DND-41 (cell line): ENCODE data around the gene IFT88.
"Not testable (repeated sequence)": the region's sequence is repeated elsewhere in the genome, so short reads cannot be mapped to it uniquely, and the experiment has no call there.

Experiments used
- ATAC-seq: fragments of 200-7000 bp; cut with Tn5 transposase; 3 replicates; pipeline ENCODE4 v1.9.1; 2021; ENCODE audit warnings: low read depth; ENCODE audit not compliant: insufficient read depth
- DNase-seq: peaks from one replicate; pipeline ENCODE4 v3.0.0-alpha.2; 2020
- H2AFZ ChIP-seq: 2 replicates; pipeline ENCODE4 v1.6.0; 2012; ENCODE audit warnings: low read depth, low read length
- H3K27ac ChIP-seq: 2 replicates; pipeline ENCODE4 v1.5.1; 2012; ENCODE audit warnings: low read length, inconsistent platforms
- H3K27me3 ChIP-seq: fragments of 200-600 bp; sonication (generic); 2 replicates; pipeline ENCODE4 v1.6.0; 2012; ENCODE audit warnings: low read length, mild to moderate bottlenecking, inconsistent platforms; ENCODE audit not compliant: insufficient read depth, poor library complexity
- H3K36me3 ChIP-seq: 2 replicates; pipeline ENCODE4 v1.5.1; 2012; ENCODE audit warnings: low read length, inconsistent platforms; ENCODE audit not compliant: insufficient read depth
- H3K4me1 ChIP-seq: 2 replicates; pipeline ENCODE4 v1.5.1; 2012; ENCODE audit warnings: mild to moderate bottlenecking, low read length; ENCODE audit not compliant: insufficient read depth
- H3K4me2 ChIP-seq: 2 replicates; pipeline ENCODE4 v1.6.0; 2012; ENCODE audit warnings: mild to moderate bottlenecking, moderate library complexity, low read length, inconsistent platforms; ENCODE audit not compliant: insufficient read depth
- H3K4me3 ChIP-seq, 2 experiments: fragments of 200-600 bp in 1 of 2; shearing (Covaris generic) in 1 of 2; 2 replicates each; pipeline ENCODE4 v1.5.1; 2012 to 2016; ENCODE audit warnings: inconsistent platforms in 2 of 2, low read length in 2 of 2, mild to moderate bottlenecking in 2 of 2, low read depth in 1 of 2, moderate library complexity in 1 of 2
- H3K79me2 ChIP-seq: 2 replicates; pipeline ENCODE4 v1.6.0; 2012; ENCODE audit warnings: low read length, inconsistent platforms; ENCODE audit not compliant: insufficient read depth
- H3K9ac ChIP-seq: 2 replicates; pipeline ENCODE4 v1.6.0; 2012; ENCODE audit warnings: low read depth, mild to moderate bottlenecking, inconsistent platforms, low read length, moderate library complexity
- H3K9me3 ChIP-seq: 2 replicates; pipeline ENCODE4 v1.5.1; 2012; ENCODE audit warnings: low read length, moderate library complexity, mild to moderate bottlenecking, inconsistent platforms; ENCODE audit not compliant: insufficient read depth, severe bottlenecking
- H4K20me1 ChIP-seq: 2 replicates; pipeline ENCODE4 v1.6.0; 2012; ENCODE audit warnings: low read length; ENCODE audit not compliant: insufficient read depth
- EZH2 ChIP-seq: IDR thresholded peaks from 3 replicates; pipeline ENCODE4 v1.6.1; 2012; ENCODE audit warnings: borderline replicate concordance, low read depth, mild to moderate bottlenecking, moderate library complexity, low read length, inconsistent platforms; ENCODE audit not compliant: severe bottlenecking
- TF ChIP-seq, protein P1 (sequence below): IDR thresholded peaks from 2 replicates; pipeline ENCODE4 v1.5.1; 2012; ENCODE audit warnings: borderline replicate concordance, low read length, moderate library complexity, mild to moderate bottlenecking; ENCODE audit not compliant: poor library complexity, severe bottlenecking; ENCODE audit errors: extremely low read depth

Gene IFT88

GRCh38 chr13:20676213-20676612 is 109.3 kb downstream of the IFT88 start:
- Histone ChIP-seq H3K4me3 (no peak overlapping the region), H3K9ac (no peak overlapping the region), H3K4me2 (no peak overlapping the region), H3K27ac (no peak overlapping the region), H2AFZ (no peak overlapping the region), H3K79me2 (no peaks in the 10 kb centered on the region), H3K4me1 (no peaks in the 10 kb centered on the region), H3K9me3 (no peaks in the 10 kb centered on the region), H3K27me3 (no peaks in the 10 kb centered on the region), H3K36me3 (peaks cover 2% of the 10 kb centered on the region; the same call in 1 of the 2 replicates), H4K20me1 (no peaks in the 10 kb centered on the region)
- ATAC-seq (no peak), DNase-seq (no peak)
- no peak for TF ChIP-seq EZH2
- TF ChIP-seq, protein P1, sequence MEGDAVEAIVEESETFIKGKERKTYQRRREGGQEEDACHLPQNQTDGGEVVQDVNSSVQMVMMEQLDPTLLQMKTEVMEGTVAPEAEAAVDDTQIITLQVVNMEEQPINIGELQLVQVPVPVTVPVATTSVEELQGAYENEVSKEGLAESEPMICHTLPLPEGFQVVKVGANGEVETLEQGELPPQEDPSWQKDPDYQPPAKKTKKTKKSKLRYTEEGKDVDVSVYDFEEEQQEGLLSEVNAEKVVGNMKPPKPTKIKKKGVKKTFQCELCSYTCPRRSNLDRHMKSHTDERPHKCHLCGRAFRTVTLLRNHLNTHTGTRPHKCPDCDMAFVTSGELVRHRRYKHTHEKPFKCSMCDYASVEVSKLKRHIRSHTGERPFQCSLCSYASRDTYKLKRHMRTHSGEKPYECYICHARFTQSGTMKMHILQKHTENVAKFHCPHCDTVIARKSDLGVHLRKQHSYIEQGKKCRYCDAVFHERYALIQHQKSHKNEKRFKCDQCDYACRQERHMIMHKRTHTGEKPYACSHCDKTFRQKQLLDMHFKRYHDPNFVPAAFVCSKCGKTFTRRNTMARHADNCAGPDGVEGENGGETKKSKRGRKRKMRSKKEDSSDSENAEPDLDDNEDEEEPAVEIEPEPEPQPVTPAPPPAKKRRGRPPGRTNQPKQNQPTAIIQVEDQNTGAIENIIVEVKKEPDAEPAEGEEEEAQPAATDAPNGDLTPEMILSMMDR: no peak

- H3K4me1 ChIP-seq, H3K9me3 ChIP-seq, H3K27me3 ChIP-seq, H2AFZ ChIP-seq, H3K79me2 ChIP-seq, H3K9ac ChIP-seq, H3K4me2 ChIP-seq, H3K27ac ChIP-seq, H3K36me3 ChIP-seq, DNase-seq, H3K4me3 ChIP-seq, ATAC-seq, H4K20me1 ChIP-seq: not testable (repeated sequence)
Measured at GRCh38 chr13:20678606-20679005, 111.6 kb downstream of the IFT88 start.

DNA sequence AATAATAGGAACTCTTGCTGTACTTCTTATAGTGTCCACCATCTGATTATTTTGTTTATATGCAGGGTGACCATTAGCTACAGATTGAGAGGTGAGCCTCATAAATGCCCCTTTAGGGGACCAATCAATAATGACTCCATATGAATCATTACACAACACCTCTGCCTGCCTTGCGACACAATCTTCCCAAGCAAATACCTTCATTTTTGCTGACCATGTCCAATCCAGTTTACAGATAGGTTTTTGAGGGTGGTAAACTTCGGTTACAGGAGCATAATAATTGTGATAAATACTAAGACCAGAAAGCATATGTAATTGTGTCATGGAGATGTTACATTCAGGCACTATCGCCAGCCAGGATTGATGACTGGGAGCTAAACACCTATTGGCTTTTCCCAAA is 112.9 kb downstream of the IFT88 start:
- no peaks in the 10 kb centered on the region for H3K36me3 ChIP-seq
- no peak for DNase-seq
- H4K20me1 ChIP-seq: no peaks in the 10 kb centered on the region
- no peak overlapping the region for H3K4me3 ChIP-seq
- no peak for ATAC-seq
- H3K4me2 ChIP-seq: no peak overlapping the region
- H3K79me2 ChIP-seq: no peaks in the 10 kb centered on the region
- no peaks in the 10 kb centered on the region for H3K27me3 ChIP-seq
- H3K9ac ChIP-seq: no peak overlapping the region
- H3K4me1 ChIP-seq: no peaks in the 10 kb centered on the region
- no peaks in the 10 kb centered on the region for H3K9me3 ChIP-seq
- H3K27ac ChIP-seq: no peak overlapping the region
- no peak for TF ChIP-seq EZH2
- TF ChIP-seq, protein P1: no peak
- no peak overlapping the region for H2AFZ ChIP-seq

GRCh38 chr13:20680416-20681080 is 113.6 kb downstream of the IFT88 start:
- Histone ChIP-seq H3K27me3 (no peaks in the 10 kb centered on the region), H3K36me3 (no peaks in the 10 kb centered on the region), H3K4me3 (no peak overlapping the region), H3K9ac (no peak overlapping the region), H3K9me3 (no peaks in the 10 kb centered on the region), H3K4me2 (no peak overlapping the region), H3K4me1 (no peaks in the 10 kb centered on the region), H4K20me1 (no peaks in the 10 kb centered on the region), H2AFZ (no peak overlapping the region), H3K27ac (no peak overlapping the region), H3K79me2 (no peaks in the 10 kb centered on the region)
- no peak for ATAC-seq
- no peak for TF ChIP-seq EZH2
- TF ChIP-seq, protein P1: no peak
- DNase-seq: no peak

- H4K20me1 ChIP-seq, DNase-seq, H3K4me3 ChIP-seq, H3K27ac ChIP-seq, H2AFZ ChIP-seq, H3K4me2 ChIP-seq, H3K9ac ChIP-seq, H3K4me1 ChIP-seq, H3K79me2 ChIP-seq, H3K27me3 ChIP-seq, ATAC-seq, H3K36me3 ChIP-seq, H3K9me3 ChIP-seq: not testable (repeated sequence)
Measured at GRCh38 chr13:20681481-20681880, 114.5 kb downstream of the IFT88 start.
